Left cardiac atrium (tissue), 4 donors: ENCODE measurements around the gene CYSLTR2. TPM values are rescaled to one million over a fixed set of nuclear protein-coding genes. Genes with fewer than 3 reads are reported as not detected.
"Not testable (repeated sequence)": the region's sequence is repeated elsewhere in the genome, so short reads cannot be mapped to it uniquely, and the experiment has no call there.

Experiments used
- ATAC-seq, 2 donors: fragments of 200-7000 bp; cut with Tn5 transposase; one replicate each; pipeline ENCODE4 v1.9.1; 2020; ENCODE audit warnings: mild to moderate bottlenecking in 2 of 2, moderate library complexity in 2 of 2
- DNase-seq: peaks from one replicate; pipeline ENCODE4 v3.0.0-alpha.2; 2020
- intact Hi-C, 2 donors: fragments of 100-400 bp; cut with DNase I; formaldehyde crosslinking; loops; one replicate each; pipeline versions ENCODE4 v1.14.1 to v1.15.1; 2022 to 2023
- total RNA-seq, 2 donors: library from RNA; stranded (reverse); fragmentation: NEBNext Ultra II Directional; extraction: Animal tissue kit (Norgen Biotek cat#: 25700); gene quantifications; one replicate each; pipeline ENCODE4 v1.2.1, GENCODE V29; 2021
- donor health status: DM: no; HTN: yes; CAD: no.
- donor health status: DM: no; HTN: yes; CAD: no; lungs with severe emphysema.
- donor health status: DM: yes; HTN: yes; CAD: no.
- donor health status: Dilated cardiomyopathy.

The CYSLTR2 gene
- total RNA-seq, 2 donors from 2014 or later: 6.1 to 7.0 TPM

- intact Hi-C loops: no loop called here
- ATAC-seq (no peak), DNase-seq (no peak)
Observed at GRCh38 chr13:48642061-48642460, 11.7 kb upstream of the CYSLTR2 start.

DNA sequence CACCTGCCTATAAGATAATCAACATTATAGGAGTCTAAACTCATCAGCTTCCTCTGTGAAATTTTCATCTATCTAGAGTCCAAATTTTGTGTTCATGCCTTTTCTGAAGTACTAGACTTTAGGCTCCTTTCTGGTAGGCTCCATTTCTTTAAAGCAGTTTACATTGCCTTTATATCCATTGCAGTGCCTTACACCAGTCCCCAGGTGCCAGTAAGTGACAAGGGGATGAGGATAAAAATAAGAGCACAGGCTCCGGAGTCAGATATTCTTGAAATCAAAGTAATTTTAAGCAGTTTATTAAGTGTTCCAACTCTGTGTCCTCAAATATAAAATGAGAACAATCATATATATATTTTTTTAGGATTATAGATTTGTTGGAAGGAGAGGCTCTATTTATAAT, 10.6 kb upstream of the CYSLTR2 start:
- ATAC-seq (no peak), DNase-seq (no peak)
- intact Hi-C loops: no loop called here

DNA sequence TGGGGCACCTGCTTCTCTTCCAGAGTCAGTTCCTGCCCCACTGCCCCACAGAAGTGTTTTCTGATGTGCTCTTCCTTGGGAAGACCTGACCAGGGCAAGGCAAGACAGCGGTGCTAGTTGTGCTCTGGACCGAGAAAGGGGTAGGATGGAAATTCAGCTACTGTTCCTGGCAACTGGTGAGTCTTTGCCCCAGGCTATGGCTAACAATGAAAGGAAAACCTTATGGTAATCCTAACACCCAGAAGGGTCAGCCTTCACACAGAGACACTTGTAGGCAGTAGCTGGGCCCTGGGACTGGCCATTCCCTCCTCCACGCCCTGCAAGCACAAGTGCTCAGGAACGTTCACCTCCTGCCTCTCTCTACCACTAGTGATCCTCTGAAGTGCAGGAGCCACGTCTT, 9.6 kb upstream of the CYSLTR2 start:
- DNase-seq: no peak
- intact Hi-C loops: no loop called here
- ATAC-seq: no peak

- intact Hi-C loops: no loop called here
- no peak for DNase-seq
- no peak for ATAC-seq
Observed at GRCh38 chr13:48644951-48645350, 8.8 kb upstream of the CYSLTR2 start.

GRCh38 chr13:48645845-48646244, 7.9 kb upstream of the CYSLTR2 start:
- intact Hi-C loops: no loop called here

GRCh38 chr13:48646791-48647190, 6.9 kb upstream of the CYSLTR2 start:
- DNase-seq: no peak
- no peak for ATAC-seq
- intact Hi-C loops: no loop called here

More at GRCh38 chr13:48645845-48646244, 7.9 kb upstream of the CYSLTR2 start:
- no peak for DNase-seq
- ATAC-seq: no peak

DNA sequence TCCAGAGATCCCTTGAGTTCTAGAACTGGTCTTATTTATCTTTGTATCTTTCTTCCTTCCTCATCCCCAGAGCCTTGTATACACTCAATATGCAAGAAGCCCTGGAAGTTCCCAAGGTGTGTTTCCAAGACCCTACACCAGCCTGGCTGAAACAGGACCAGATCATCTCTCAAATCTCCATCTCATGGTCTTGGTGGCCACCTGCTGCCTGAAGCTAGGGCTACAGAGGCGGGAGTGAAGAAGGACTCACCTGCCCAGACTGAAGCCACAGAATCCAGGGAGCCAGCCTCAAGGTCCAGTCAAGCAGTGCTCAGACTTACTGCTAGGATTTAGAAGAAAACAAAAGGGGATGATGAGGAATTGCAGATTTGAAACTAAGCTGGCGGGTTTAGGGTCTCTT, 6.1 kb upstream of the CYSLTR2 start:
- intact Hi-C loops: no loop called here
- ATAC-seq: no peak

DNA sequence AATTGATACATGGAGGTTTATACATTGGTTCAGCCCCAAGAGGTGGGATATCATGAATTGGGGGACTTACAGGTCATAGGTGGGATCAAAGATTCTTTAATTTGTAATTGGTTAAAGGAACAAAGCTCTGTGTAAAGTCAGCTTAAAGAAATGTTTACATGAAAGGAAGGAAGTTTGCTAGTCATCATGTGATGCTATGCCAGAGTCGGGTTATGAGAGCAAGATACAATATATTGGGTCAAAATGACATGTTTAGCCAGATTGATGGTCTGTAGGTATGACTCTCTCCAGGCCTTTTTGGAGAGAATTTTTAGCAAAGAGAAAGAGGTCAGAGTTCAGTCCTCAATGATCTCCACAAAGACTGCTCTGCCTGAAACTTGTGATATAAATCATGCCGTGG, 5.3 kb upstream of the CYSLTR2 start:
- DNase-seq (no peak), ATAC-seq (no peak)
- intact Hi-C loops: no loop called here

More for the DNA sequence above, 6.1 kb upstream of the CYSLTR2 start:
- DNase-seq: no peak

DNA sequence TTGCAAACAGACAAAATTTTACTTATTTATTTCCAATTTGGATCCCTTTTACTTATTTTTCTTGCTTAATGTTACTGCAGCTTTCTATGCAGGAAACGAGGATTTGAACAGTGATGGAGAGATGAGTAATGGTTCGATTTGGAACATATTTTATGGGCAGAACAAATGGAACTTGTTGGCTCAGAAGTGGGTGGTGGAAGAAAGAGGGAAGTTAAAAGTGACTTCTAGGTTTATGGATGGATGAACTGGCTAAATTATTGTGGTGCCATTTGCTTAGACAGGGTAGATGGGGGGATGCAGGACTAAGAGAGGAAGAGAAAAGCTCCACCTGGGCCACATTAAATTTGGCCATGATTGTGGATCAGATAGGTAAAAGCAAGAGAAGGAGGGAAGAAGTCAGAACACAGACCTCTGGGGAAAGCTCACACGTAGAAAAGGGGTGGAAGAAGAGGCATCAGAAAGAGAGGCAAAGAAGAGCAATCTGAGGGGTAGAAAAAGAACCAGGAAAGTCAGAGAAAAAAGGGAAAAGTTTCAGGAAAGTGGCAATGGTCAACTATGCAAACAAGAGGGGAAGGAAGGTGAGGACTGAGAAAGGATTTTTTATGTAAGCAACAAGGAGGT, 768 bp upstream of the CYSLTR2 start:
- intact Hi-C loops: no loop called here
- no peak for DNase-seq
- ATAC-seq: peak in 1 of 2 donors; percentile 20

DNA sequence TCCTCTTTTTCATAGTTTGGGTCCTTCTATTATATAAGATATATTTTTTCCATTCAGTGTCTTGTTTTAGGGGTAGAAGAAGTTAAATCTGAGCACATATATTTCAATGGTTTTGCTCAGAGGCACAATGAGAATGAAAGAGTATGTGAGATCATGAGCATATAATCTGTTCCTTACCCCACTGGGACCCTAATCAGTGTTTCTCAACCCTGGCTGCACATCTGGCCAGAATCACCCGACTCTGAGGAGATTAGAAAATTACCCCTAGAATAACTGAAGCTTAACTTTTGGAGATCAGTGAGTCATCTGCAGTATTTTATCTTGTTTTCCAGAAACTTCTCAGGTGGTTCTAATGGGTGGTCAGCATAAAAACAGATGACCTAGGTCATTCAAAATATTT, 782 bp downstream of the CYSLTR2 start:
- intact Hi-C loops: no loop called here
- peak; percentile 27 to 64 for ATAC-seq
- no peak for DNase-seq

- no peak for ATAC-seq
- no peak for DNase-seq
- intact Hi-C loops: no loop called here
Observed at GRCh38 chr13:48655291-48655690, 1.6 kb downstream of the CYSLTR2 start.

DNA sequence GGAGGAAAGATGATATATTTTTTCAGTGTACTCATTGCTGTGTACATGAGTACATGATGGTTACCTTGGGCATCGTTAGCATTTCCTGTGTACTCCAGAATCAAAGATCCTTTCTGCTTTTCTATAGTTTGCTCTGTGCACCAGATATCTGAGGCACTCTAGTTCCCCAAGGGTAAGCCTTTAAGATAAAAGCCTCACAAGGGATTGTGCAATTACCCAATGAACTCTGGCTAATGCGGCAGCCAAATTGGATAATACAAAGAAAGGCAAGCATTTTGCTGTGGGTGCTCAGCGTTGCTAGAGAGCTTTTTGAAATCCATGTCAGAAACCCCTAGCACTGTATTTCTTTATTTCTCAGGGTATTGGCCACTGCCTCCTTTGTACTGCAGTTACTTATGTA, 2.9 kb downstream of the CYSLTR2 start:
- DNase-seq: no peak
- intact Hi-C loops: no loop called here
- no peak for ATAC-seq

GRCh38 chr13:48660361-48661076, 6.8 kb downstream of the CYSLTR2 start:
- no peak for DNase-seq
- intact Hi-C loops: no loop called here
- ATAC-seq: peak; percentile 84 to 89

DNA sequence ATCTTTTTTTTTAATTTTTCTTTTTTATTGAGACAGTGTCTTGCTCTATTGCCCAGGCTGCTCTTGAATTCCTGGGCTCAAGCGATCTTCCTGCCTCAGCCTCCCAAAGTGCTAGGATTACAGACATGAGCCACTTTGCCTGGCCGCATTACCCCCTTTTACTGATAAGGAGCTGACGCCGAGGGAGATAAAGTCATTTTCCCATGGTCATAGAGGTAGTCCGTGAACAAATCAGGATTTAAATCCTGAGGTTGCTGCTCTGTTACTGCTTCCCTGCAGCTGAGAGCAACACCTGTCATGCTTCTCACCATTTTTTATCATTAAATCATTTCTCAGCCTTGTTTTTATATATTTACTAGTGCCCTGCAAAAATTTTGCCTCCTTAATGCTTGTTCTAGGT, 7.4 kb downstream of the CYSLTR2 start:
- DNase-seq (no peak), ATAC-seq (no peak)
- intact Hi-C loops: no loop called here

DNA sequence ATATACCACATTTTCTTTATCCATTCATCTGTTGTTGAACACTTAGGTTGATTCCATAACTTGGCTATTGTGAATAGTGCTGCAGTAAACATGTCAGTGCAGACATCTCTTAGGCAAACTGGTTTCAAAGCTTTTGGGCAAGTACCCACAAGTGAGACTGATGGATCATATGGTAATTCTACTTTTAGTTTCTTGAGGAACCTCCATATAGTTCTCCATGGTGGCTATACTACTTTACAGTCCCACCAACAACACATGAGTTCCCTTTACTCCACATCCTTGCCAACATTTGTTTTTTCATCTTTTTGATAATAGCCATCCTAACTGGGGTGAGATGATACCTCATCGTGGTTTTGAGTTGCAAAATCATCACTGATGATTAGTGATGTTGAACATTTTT, 8.5 kb downstream of the CYSLTR2 start:
- intact Hi-C loops: no loop called here
- no peak for ATAC-seq
- no peak for DNase-seq

DNA sequence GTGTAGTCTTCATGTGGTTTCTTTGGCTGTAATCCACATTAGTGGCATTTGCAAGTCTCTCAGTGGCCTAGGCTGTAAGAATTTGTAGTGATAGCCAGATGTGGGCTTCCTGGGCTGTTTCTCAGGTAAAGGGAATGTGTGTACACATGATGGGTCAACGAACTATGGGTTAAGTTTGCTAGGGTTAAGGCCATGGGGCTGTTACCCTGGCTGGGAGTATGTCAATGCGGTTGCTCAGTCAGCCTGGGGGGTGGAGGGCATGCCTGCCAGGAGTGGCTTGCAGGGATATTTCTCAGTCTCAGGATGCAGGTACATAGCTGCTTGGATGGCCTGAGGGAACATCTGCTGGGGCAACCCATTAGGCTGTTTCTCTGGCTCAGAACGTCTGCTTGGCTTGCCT, 13.4 kb downstream of the CYSLTR2 start:
- intact Hi-C loops: no loop called here
- DNase-seq: no peak
- ATAC-seq: no peak

- not testable (repeated sequence) for ATAC-seq
Observed at GRCh38 chr13:48671421-48671820, 17.7 kb downstream of the CYSLTR2 start.

DNA sequence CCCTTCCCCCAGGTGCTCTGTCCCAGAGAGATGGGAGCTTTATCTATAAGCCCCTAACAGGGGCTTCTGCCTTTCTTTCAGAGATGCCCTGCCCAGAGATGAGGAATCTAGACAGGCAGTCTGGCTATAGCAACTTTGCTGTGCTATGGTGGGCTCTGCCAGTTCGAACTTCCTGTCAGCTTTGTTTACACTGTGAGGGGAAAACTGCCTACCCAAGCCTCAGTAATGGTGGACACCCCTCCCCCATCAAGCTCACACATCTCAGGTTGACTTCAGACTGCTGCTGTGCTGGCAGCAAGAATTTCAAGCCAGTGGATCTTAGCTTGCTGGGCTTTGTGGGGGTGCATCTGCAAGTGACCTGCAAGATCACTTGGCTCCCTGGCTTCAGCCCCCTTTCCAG, 21.5 kb downstream of the CYSLTR2 start:
- ATAC-seq (no peak), DNase-seq (no peak)
- intact Hi-C loops: no loop called here

More at GRCh38 chr13:48671421-48671820, 17.7 kb downstream of the CYSLTR2 start:
- DNase-seq, intact Hi-C loops: not testable (repeated sequence)

- ATAC-seq: no peak
- intact Hi-C loops: no loop called here
Observed at GRCh38 chr13:48678316-48678715, 24.6 kb downstream of the CYSLTR2 start.

DNA sequence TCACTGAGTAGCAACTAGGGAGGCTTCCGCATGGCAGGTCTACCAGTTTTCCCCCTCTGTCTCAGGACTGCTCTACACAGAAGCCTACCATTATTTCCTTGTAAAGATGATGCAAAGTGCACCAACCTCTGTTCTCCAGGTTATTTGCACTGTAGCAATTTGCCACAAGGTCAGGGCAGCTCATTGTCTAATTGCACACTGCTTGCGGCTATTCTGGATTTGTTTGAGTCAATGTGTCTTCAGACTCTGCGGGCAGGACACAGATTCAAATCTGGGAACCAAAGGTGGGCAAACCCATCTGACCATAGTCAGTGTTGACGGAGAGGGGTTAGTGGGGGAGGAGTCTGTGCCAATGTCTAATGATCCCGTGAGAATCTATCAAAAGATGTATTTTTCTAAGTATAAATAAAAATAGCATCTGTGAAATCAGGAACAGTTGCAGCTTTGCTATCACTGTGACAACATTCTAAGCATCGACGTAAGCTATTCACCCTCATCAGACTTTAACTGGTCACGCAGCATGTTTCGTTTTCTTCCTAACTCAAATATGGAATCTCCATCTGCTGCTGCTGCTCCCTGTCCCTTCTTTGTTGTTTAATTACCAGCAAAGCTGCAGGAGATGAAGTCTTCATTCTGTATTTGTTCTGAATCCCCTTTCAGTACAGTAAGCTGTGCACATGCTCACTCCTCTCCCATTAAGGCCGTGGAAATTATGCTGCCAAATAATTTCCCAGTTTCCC, 26.4 kb downstream of the CYSLTR2 start:
- ATAC-seq (peak in 1 of 2 donors; percentile 12), DNase-seq (no peak)
- intact Hi-C loops: no loop called here

More at GRCh38 chr13:48678316-48678715, 24.6 kb downstream of the CYSLTR2 start:
- DNase-seq: no peak
